Thyroid gland (tissue), 4 donors: ENCODE data around the gene ISM2. TPM values are rescaled to one million over a fixed set of nuclear protein-coding genes. Genes with fewer than 3 reads are reported as not detected.

ENCODE experiments used
- DNase-seq, 2 donors: peaks; one replicate each; pipeline ENCODE4 v3.0.0-alpha.2; 2019
- H3K27ac ChIP-seq, 3 donors: fragments of 200-600 bp; sonication (generic); 1 replicate in 2 of 3; 2 replicates in 1 of 3; pipeline ENCODE4 v1.5.1; 2016 to 2019; ENCODE audit warnings: mild to moderate bottlenecking in 1 of 3, moderate library complexity in 1 of 3
- H3K27me3 ChIP-seq: fragments of 200-600 bp; sonication (generic); one replicate; pipeline ENCODE4 v1.5.1; 2019
- H3K36me3 ChIP-seq, 2 donors: fragments of 200-600 bp; sonication (generic); one replicate each; pipeline ENCODE4 v1.5.1; 2016 to 2019
- H3K4me1 ChIP-seq, 2 donors: fragments of 200-600 bp; sonication (generic); one replicate each; pipeline ENCODE4 v1.5.1; 2017 to 2019
- H3K4me3 ChIP-seq, 3 donors: fragments of 200-600 bp; sonication (generic); replicated peaks in 1 of 3; 1 replicate in 2 of 3; 2 replicates in 1 of 3; pipeline ENCODE4 v1.5.1; 2016; ENCODE audit warnings: mild to moderate bottlenecking in 1 of 3
- H3K9me3 ChIP-seq: fragments of 200-600 bp; sonication (generic); one replicate; pipeline ENCODE4 v1.5.1; 2017
- POLR2A ChIP-seq, 2 donors: fragments of 450-650 bp; IDR thresholded peaks; one replicate each; pipeline ENCODE4 v1.6.1; 2017; ENCODE audit warnings: antibody characterized with exemption in 2 of 2, mild to moderate bottlenecking in 2 of 2, moderate library complexity in 1 of 2
- WGBS, 2 donors: methylation state at CpG; one replicate each; pipeline ENCODE4 v1.1.5; 2017; 5-methylcytosine and 5-hydroxymethylcytosine counted together
- intact Hi-C: fragments of 100-400 bp; cut with DNase I; formaldehyde crosslinking; loops from one replicate; pipeline ENCODE4 v1.15.1; 2023
- small RNA-seq: library from RNA; depleted of rRNA; stranded (forward); fragments of <200 nt; gene quantifications from one replicate; pipeline ENCODE3, GENCODE V24; 2016
- total RNA-seq, 4 donors: library from RNA; depleted of rRNA; stranded (reverse); fragments of >200 nt; gene quantifications; one replicate each; pipeline ENCODE4 v1.2.3, GENCODE V29; 2016
- TF ChIP-seq, protein P1 (sequence below), 6 experiments: fragments of 200-600 bp in 3 of 6; fragments of 450-650 bp in 3 of 6; sonication (generic) in 3 of 6; IDR thresholded peaks; one replicate each; pipeline ENCODE4 v1.5.1; 2016 to 2019; ENCODE audit warnings: antibody characterized with exemption in 6 of 6, mild to moderate bottlenecking in 2 of 6, inconsistent platforms in 1 of 6, moderate library complexity in 1 of 6

Gene ISM2
- total RNA-seq, 4 donors from 2014 or later: not detected

DNA sequence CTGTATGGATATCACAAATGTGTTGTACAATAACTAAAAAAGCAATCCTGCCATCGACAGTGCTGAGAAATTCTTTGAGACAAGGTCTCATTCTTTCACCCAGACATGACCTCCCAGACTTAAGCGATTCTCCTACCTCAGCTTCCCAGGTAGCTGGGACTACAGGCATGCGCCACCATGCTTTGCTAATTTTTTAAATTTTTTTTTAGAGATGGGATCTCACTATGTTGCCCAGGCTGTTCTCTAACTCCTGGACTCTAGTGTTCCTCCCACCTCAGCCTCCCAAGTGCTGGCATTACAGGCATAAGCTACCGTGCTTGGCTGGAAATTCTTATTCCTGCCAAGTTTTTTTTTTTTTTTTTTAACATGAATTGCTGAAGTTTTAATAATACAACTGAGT is 58.8 kb downstream of the ISM2 start:
- Histone ChIP-seq H3K4me3 (no peak overlapping the region), H3K27ac (no peak overlapping the region), H3K27me3 (no peaks in the 10 kb centered on the region), H3K36me3 (peaks cover 51 to 56% of the 10 kb centered on the region in 2 donors), H3K4me1 (no peaks in the 10 kb centered on the region), H3K9me3 (no peaks in the 10 kb centered on the region)
- TF ChIP-seq, protein P1, sequence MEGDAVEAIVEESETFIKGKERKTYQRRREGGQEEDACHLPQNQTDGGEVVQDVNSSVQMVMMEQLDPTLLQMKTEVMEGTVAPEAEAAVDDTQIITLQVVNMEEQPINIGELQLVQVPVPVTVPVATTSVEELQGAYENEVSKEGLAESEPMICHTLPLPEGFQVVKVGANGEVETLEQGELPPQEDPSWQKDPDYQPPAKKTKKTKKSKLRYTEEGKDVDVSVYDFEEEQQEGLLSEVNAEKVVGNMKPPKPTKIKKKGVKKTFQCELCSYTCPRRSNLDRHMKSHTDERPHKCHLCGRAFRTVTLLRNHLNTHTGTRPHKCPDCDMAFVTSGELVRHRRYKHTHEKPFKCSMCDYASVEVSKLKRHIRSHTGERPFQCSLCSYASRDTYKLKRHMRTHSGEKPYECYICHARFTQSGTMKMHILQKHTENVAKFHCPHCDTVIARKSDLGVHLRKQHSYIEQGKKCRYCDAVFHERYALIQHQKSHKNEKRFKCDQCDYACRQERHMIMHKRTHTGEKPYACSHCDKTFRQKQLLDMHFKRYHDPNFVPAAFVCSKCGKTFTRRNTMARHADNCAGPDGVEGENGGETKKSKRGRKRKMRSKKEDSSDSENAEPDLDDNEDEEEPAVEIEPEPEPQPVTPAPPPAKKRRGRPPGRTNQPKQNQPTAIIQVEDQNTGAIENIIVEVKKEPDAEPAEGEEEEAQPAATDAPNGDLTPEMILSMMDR (IDR thresholded peaks at IDR 0.05): no peak
- no peak for TF ChIP-seq POLR2A (IDR thresholded peaks at IDR 0.05)
- 96 to 97% methylated on average over 4 of the region's 4 CpGs for WGBS, 2 donors
- intact Hi-C loops: no loop called here
- DNase-seq: no peak

DNA sequence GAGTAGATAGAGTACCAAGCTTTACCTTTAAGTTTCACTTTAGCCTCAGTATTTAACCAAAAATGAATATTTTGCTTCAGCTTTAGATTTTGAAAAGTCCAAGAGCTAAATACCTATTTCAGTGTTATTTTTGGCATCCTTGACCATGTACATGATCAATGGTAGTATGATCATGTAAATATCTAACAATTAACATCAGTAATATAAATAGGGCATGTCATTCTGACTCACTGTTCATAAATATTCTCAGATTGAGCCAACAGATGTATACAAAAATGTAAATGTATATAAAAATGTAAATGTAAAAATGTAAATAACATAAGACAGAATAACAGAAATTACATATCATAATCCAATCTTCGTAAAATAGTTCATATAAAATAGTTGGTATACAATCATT is 60.0 kb downstream of the ISM2 start:
- TF ChIP-seq POLR2A (IDR thresholded peaks at IDR 0.05): no peak
- TF ChIP-seq, protein P1 (IDR thresholded peaks at IDR 0.05): no peak
- H3K4me3 ChIP-seq: no peak overlapping the region
- no peaks in the 10 kb centered on the region for H3K9me3 ChIP-seq
- intact Hi-C loops: no loop called here
- no peak for DNase-seq
- no peaks in the 10 kb centered on the region for H3K4me1 ChIP-seq
- H3K36me3 ChIP-seq: peaks cover 53 to 57% of the 10 kb centered on the region in 2 donors
- H3K27me3 ChIP-seq: no peaks in the 10 kb centered on the region
- 97 to 100% methylated on average over 1 of the region's 1 CpG for WGBS, 2 donors
- no peak overlapping the region for H3K27ac ChIP-seq

DNA sequence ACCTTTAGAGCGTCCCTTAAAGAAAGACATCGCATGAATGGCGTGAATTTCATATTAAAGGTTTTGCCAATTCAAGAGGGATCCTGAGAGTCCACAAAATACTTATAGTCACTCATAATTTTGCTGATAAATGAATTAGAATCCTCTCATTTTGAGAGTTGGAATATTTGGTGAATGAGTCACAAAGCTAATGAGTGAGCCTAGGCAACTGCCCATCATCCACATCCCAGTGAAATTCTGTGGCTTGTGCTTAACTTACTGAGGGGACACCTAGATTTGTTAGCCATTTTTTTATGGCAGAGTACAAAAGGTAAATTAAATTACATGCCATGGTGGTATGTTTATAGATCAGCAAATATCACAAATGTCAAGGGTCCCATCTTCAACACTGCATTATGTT is 62.6 kb downstream of the ISM2 start:
- TF ChIP-seq, protein P1 (IDR thresholded peaks at IDR 0.05): no peak
- TF ChIP-seq POLR2A (IDR thresholded peaks at IDR 0.05): no peak
- Histone ChIP-seq H3K9me3 (no peaks in the 10 kb centered on the region), H3K27me3 (no peaks in the 10 kb centered on the region), H3K4me1 (no peaks in the 10 kb centered on the region), H3K27ac (no peak overlapping the region), H3K36me3 (peaks cover 47% of the 10 kb centered on the region in 2 donors), H3K4me3 (no peak overlapping the region)
- no peak for DNase-seq
- intact Hi-C loops: no loop called here
- WGBS, 2 donors: 94 to 98% methylated on average over 3 of the region's 3 CpGs

DNA sequence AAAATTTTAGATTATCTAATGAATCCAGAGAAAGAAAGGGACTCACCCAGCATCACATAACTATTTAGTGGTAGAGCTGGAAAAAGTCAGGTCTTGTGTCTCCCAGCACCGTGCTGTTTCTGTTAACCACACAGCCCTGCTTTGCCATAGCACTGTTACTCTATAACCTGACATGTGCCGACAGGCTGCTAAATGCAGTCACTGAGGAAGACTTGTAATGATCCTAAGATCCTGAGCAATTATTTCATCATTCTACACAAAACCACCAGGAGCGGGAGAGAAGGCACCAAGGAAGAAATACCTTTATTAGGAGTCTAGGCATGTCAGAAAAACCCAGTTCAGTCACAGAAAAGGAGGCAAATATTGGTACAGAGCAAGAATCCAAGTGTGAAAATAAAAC is 72.2 kb downstream of the ISM2 start:
- no peak for DNase-seq
- WGBS, 2 donors: 92 to 99% methylated on average over 3 of the region's 3 CpGs
- intact Hi-C loops: no loop called here
- Histone ChIP-seq H3K27me3 (no peaks in the 10 kb centered on the region), H3K27ac (no peak overlapping the region), H3K36me3 (peaks cover 57 to 73% of the 10 kb centered on the region in 2 donors), H3K4me3 (no peak overlapping the region), H3K9me3 (no peaks in the 10 kb centered on the region), H3K4me1 (no peaks in the 10 kb centered on the region)
- TF ChIP-seq, protein P1 (IDR thresholded peaks at IDR 0.05): no peak
- no peak for TF ChIP-seq POLR2A (IDR thresholded peaks at IDR 0.05)

DNA sequence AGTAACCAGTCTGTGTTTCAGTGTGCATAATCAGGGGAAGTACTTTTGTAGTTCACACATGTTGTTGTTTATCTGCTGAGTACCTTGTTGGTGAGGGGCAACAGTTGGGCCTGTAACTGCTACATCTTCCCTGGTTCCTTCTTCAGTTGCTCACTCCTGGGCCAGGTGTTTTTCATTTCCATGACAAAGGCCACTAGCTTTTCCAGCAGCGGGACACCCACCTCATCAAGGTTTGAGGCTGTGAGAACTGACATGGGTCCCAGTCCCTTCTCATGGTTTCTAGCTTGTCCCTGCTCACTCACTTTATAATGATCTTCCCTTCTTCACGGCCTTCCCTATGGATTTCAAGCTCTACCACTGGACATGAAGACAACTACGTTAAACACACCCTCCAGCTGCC is 73.8 kb downstream of the ISM2 start:
- no peak for DNase-seq
- H3K4me3 ChIP-seq: no peak overlapping the region
- no peaks in the 10 kb centered on the region for H3K9me3 ChIP-seq
- peaks cover 54 to 67% of the 10 kb centered on the region in 2 donors for H3K36me3 ChIP-seq
- H3K27ac ChIP-seq: no peak overlapping the region
- H3K4me1 ChIP-seq: no peaks in the 10 kb centered on the region
- intact Hi-C loops: no loop called here
- TF ChIP-seq, protein P1 (IDR thresholded peaks at IDR 0.05): no peak
- no peak for TF ChIP-seq POLR2A (IDR thresholded peaks at IDR 0.05)
- no peaks in the 10 kb centered on the region for H3K27me3 ChIP-seq
- 89 to 90% methylated on average over 3 of the region's 3 CpGs for WGBS, 2 donors

Small RNAs within 50 kb of the gene (small RNA-seq; reads per million reads assigned to genes)
- gene RF00404: not detected
- not detected for gene RN7SL587P

Other genes starting within 250 kb of the ISM2 start
- not detected for gene NGB, start 227.6 kb downstream of the ISM2 start, total RNA-seq
- 10 to 100 TPM; 19.1 to 36.4 (median 25.7) TPM for gene POMT2, start 177.9 kb downstream of the ISM2 start, total RNA-seq
- 10 to 100 TPM; 18.0 to 50.1 (median 35.6) TPM for gene GSTZ1, start 177.8 kb downstream of the ISM2 start, total RNA-seq
- gene TMED8, start 121.7 kb downstream of the ISM2 start, total RNA-seq: 10 to 100 TPM; 20.9 to 33.3 (median 28.8) TPM
- gene SAMD15, start 121.4 kb downstream of the ISM2 start, total RNA-seq: 1 to 10 TPM; 4.8 to 9.5 (median 7.3) TPM
- under 1 TPM in 2 of 4 donors, not detected in 2; 0.22 to 0.67 TPM for gene NOXRED1, start 75.3 kb downstream of the ISM2 start, total RNA-seq
- 10 to 100 TPM; 17.1 to 24.9 (median 19.7) TPM for gene VIPAS39, start 41.2 kb downstream of the ISM2 start, total RNA-seq
- 100 to 1,000 TPM in 2 of 4 donors, 10 to 100 TPM in 2; 49.4 to 111 (median 93.2) TPM for gene AHSA1, start 40.7 kb downstream of the ISM2 start, total RNA-seq
- 10 to 100 TPM; 25.6 to 32.2 (median 29.0) TPM for gene SPTLC2, start 117.8 kb upstream of the ISM2 start, total RNA-seq
- gene ALKBH1, start 209.2 kb upstream of the ISM2 start, total RNA-seq: 10 to 100 TPM in 3 of 4 donors, 1 to 10 TPM in 1; 6.3 to 13.8 (median 10.3) TPM
- gene SLIRP, start 209.3 kb upstream of the ISM2 start, total RNA-seq: 100 to 1,000 TPM; 208 to 325 (median 226) TPM